SJCRH30 (cell line): Measurements from ENCODE around the gene NBPF4. TPM values are rescaled to one million over a fixed set of nuclear protein-coding genes. Genes with fewer than 3 reads are reported as not detected.
"Not testable (repeated sequence)": the region's sequence is repeated elsewhere in the genome, so short reads cannot be mapped to it uniquely, and the experiment has no call there.

ENCODE experiments used
- DNase-seq, 2 experiments: peaks; one replicate each; pipeline ENCODE4 v3.0.0-alpha.2; 2015 to 2020
- H3K27ac ChIP-seq: fragments of 250-450 bp; sonication (Bioruptor Pico); 2 replicates; pipeline ENCODE4 v1.5.1; 2020; ENCODE audit warnings: mild to moderate bottlenecking, moderate library complexity
- H3K27me3 ChIP-seq: fragments of 250-450 bp; sonication (Bioruptor Pico); 2 replicates; pipeline ENCODE4 v1.5.1; 2020; ENCODE audit warnings: mild to moderate bottlenecking, moderate library complexity
- H3K36me3 ChIP-seq: fragments of 250-450 bp; sonication (Bioruptor Pico); 2 replicates; pipeline ENCODE4 v1.5.1; 2020; ENCODE audit warnings: mild to moderate bottlenecking, moderate library complexity
- H3K4me1 ChIP-seq: fragments of 250-450 bp; sonication (Bioruptor Pico); 2 replicates; pipeline ENCODE4 v1.5.1; 2020; ENCODE audit warnings: mild to moderate bottlenecking, moderate library complexity
- H3K4me3 ChIP-seq: fragments of 250-450 bp; sonication (Bioruptor Pico); 2 replicates; pipeline ENCODE4 v1.5.1; 2020; ENCODE audit warnings: mild to moderate bottlenecking, moderate library complexity
- H3K9me3 ChIP-seq: fragments of 250-450 bp; sonication (Bioruptor Pico); replicated peaks from 2 replicates; pipeline ENCODE4 v1.5.1; 2020; ENCODE audit warnings: mild to moderate bottlenecking, moderate library complexity
- total RNA-seq: library from RNA; depleted of rRNA; stranded (reverse); fragments of >200 nt; shearing (Covaris generic); gene quantifications from 2 replicates; pipeline ENCODE4 v1.2.3, GENCODE V29; 2014; rRNA removed

Gene NBPF4, protein sequence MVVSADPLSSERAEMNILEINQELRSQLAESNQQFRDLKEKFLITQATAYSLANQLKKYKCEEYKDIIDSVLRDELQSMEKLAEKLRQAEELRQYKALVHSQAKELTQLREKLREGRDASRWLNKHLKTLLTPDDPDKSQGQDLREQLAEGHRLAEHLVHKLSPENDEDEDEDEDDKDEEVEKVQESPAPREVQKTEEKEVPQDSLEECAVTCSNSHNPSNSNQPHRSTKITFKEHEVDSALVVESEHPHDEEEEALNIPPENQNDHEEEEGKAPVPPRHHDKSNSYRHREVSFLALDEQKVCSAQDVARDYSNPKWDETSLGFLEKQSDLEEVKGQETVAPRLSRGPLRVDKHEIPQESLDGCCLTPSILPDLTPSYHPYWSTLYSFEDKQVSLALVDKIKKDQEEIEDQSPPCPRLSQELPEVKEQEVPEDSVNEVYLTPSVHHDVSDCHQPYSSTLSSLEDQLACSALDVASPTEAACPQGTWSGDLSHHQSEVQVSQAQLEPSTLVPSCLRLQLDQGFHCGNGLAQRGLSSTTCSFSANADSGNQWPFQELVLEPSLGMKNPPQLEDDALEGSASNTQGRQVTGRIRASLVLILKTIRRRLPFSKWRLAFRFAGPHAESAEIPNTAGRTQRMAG
- 1.2 and 1.4 TPM in 2 replicates for total RNA-seq

DNA sequence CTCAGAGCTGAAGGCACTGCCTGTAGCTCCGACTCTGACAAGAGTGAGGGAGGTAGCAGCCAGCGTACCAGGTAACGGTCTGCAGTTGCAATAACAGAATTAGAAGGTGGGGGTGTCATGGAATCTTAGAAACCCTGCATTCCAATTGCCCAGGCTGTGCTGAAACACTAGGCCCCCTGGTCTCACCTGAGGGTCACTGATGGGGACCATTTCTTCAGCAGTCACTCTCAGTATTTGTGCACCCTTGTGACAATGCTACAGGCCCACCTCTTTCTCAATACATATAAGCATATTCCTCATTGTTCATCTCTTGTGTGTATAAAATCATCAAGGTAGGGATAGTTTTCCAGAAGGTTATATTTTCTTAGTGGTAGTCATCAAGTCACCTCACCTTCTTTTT is at the start of gene NBPF4:
TSS of gene NBPF4 (minus strand) at position 101 of the 400 bp plus-strand sequence. CDS start 315 bp downstream, outside the sequence.
- not testable (repeated sequence) for H3K27me3 ChIP-seq, H3K36me3 ChIP-seq, H3K4me3 ChIP-seq, DNase-seq, H3K9me3 ChIP-seq, H3K27ac ChIP-seq, H3K4me1 ChIP-seq

DNA sequence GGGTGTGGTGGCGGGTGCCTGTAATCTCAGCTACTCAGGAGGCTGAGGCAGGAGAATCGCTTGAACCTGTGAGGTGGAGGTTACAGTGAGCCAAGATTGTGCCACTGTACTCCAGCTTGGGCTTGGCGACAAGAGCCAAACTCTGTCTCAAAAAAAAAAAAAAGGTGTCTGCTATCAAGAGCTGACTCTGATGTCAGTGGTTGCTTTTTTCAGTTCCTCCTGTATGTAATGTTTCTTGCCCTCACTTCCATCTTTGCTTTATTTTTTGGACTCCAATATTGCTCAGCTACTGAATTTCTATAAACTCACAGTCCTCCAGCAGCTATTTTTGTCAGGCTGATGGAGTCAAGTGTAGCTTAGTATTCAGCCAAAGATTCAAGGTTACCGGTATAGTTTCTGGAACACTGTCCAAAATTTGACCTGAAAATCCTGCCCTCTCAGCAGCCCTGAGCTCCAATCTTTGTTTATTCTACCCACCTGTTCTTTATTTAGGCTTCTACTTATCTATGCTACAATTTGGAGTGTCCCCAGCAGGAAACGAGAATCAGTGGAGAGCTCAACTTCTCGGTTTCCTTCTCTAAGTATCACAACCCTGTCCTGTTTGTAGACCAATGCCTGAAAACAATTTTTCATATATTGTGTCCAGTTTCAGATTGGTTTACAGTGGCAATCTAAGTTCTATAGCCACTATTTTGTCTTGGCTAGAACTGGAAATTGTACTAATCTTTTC is 38.8 kb upstream of the NBPF4 start:
- not testable (repeated sequence) for H3K9me3 ChIP-seq, H3K4me1 ChIP-seq, H3K27me3 ChIP-seq, H3K36me3 ChIP-seq, DNase-seq, H3K4me3 ChIP-seq, H3K27ac ChIP-seq

DNA sequence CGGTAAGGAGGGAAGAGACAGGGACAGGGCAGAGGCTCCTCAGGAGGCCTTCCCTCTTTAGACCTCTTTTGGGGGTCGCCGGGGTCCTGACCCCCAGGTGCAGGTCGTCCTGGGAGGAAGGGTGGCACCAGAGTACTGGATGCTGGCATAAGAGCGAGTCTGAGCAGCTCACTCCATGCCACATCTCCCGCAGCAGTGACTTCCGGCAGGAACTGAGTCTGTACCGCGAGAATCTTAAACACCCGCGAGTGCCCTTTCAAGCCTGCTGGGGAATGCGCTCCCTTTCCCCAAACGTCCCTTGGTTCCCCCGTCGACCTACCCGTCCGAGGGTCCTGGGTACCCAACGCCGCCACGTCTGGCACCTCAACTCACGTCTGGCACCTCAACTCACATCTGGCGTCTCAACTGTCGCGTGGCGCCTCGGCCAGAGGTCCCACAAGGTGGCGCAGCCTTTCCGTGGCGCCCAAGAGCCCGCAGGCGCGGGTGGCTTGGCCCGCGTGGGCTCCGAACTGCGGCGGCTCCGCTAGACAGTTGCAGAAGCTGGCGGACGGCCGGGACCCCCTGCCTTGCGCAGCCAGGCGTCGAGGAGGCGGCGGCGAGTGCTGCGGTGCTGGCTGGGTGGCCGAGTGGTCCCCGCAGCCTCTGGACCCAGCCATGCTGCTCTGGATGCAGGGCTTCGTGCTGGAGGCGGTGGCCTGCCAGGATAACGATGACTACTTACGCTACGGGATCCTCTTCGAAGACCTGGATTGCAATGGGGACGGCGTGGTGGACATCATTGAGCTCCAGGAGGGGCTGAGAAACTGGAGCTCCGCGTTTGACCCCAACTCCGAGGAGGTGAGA is 28.8 kb upstream of the NBPF4 start:
- H3K27me3 ChIP-seq, H3K27ac ChIP-seq, H3K4me3 ChIP-seq, H3K4me1 ChIP-seq, DNase-seq, H3K36me3 ChIP-seq, H3K9me3 ChIP-seq: not testable (repeated sequence)

DNA sequence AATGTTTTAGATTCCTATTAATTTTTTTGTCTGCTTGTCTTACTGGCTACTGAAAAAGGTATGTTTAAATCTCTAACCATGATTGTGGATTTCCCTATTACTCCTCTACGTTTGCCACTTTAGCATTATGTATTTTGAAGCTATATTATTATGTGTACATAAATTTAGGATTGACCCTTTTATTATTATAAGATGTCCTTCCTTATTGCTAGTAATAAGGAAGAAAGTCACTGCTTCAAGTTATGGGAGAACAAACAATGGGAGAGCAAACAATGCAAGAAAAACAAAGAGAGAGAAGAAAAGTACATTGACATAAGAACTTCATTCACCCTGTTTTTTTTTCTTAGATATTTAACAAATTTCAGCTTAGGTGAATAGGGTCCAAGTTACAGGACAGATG is 23.2 kb upstream of the NBPF4 start:
- not testable (repeated sequence) for H3K27ac ChIP-seq, DNase-seq, H3K27me3 ChIP-seq, H3K4me1 ChIP-seq, H3K36me3 ChIP-seq, H3K9me3 ChIP-seq, H3K4me3 ChIP-seq

DNA sequence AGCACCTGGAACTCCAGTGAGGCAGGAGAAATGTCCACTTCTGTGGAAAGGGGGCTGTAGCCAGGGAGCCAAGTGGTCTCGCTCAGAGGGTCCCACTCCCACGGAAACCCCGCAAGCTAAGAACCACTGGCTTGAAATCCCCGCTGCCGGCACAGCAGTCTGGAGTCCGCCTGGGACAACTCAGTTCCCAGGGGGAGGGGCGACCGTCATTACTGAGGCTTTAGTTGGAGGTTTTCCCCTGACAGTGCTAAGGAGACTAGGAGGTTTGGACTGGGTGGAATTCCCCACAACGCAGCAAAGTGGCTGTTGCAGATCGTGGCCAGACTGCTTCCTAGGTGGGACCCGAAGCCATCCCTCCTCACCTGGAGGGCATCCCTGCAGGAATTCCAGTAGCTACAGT is 18.1 kb upstream of the NBPF4 start:
- not testable (repeated sequence) for H3K36me3 ChIP-seq, H3K27me3 ChIP-seq, H3K4me1 ChIP-seq, H3K9me3 ChIP-seq, H3K4me3 ChIP-seq, H3K27ac ChIP-seq, DNase-seq

DNA sequence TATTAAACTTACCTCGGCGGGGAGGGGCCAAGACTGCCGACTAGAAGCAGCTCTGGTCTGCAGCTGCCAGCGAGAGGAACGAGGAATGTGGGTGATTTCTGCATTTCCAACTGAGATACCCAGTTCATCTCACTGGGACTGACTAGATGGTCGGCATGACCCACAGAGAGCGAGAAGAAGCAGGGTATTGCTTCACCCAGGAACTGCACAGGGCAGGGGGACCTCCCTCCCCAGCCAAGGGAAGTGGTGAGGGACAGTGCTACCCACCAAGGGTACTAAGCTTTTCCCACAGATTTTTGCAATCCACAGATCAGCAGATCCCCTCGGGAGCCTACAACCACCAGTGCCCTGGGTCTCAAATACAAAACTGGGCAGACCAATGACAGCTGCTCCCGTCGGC is 17.6 kb upstream of the NBPF4 start:
- not testable (repeated sequence) for H3K9me3 ChIP-seq, H3K36me3 ChIP-seq, H3K4me3 ChIP-seq, H3K4me1 ChIP-seq, H3K27ac ChIP-seq, H3K27me3 ChIP-seq, DNase-seq

- not testable (repeated sequence) for H3K9me3 ChIP-seq, H3K27ac ChIP-seq, H3K4me1 ChIP-seq, H3K36me3 ChIP-seq, DNase-seq, H3K27me3 ChIP-seq, H3K4me3 ChIP-seq
Observed at GRCh38 chr1:108260578-108261259, 16.8 kb upstream of the NBPF4 start.

DNA sequence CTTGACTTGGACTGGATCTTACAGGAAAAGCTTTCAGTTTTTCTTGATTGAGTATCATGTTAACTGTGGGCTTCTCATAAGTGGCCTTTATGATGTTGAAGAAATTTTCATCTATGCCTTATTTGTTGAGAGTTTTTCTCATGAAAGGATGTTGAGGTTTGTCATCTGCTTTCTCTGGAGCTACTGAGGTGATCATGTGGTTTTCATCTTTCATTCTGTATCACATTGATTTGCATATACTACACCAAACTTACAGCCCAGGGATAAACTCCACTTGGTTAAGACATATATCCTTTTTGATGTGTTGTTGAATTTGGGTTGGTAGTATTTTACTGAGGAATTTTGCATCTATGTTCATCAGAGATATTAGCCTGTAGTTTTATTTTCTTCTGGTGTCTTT is 11.6 kb upstream of the NBPF4 start:
- not testable (repeated sequence) for H3K9me3 ChIP-seq, DNase-seq

GRCh38 chr1:108239426-108239825 is 4.5 kb downstream of the NBPF4 start:
- not testable (repeated sequence) for DNase-seq, H3K27ac ChIP-seq, H3K36me3 ChIP-seq, H3K4me1 ChIP-seq, H3K9me3 ChIP-seq, H3K4me3 ChIP-seq, H3K27me3 ChIP-seq

More for the DNA sequence above, 11.6 kb upstream of the NBPF4 start:
- H3K27ac ChIP-seq, H3K27me3 ChIP-seq, H3K4me1 ChIP-seq, H3K4me3 ChIP-seq, H3K36me3 ChIP-seq: not testable (repeated sequence)

DNA sequence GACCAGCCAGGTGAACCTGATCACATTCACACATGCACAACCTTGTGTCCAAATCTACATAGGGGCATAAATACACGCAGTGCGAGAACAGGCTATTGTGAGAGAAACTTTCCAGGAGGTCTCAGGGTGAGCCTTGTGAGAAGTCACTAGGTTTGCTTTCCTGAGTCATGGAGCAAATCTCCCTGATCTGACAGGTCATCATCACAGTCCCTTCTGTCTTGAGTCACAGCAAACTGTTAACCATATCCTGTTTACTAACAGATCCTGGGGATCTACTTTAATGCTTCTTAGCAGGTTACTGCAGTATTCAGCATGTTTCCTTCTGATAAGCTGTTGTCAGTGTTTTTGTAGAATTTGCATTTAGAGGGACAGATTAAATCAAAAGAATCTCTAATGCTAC is 8.6 kb downstream of the NBPF4 start:
- H3K36me3 ChIP-seq, H3K27ac ChIP-seq, H3K4me1 ChIP-seq, H3K27me3 ChIP-seq, DNase-seq, H3K4me3 ChIP-seq, H3K9me3 ChIP-seq: not testable (repeated sequence)

- not testable (repeated sequence) for H3K36me3 ChIP-seq, H3K9me3 ChIP-seq, DNase-seq, H3K4me3 ChIP-seq, H3K4me1 ChIP-seq, H3K27ac ChIP-seq, H3K27me3 ChIP-seq
Observed at GRCh38 chr1:108232183-108232582, 11.7 kb downstream of the NBPF4 start.

DNA sequence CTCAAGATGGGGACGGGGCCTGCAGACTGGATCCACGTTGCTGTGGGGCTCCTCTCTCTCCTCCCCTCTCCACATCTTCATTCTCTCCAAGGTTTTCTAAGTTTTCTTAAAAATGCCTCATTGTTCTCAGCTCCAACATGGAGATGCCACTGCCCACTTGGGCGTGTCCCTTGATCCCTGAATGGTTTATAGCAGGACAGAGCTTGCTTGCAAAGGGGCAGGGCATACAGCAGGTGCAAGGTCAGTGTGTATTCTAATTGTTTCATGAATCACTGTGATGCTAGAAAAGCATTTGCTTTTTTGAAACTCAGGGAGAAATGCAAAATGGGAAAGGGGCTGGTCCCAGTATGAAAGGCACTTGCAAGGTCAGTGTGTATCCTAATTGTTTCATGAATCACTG is 13.9 kb downstream of the NBPF4 start:
- H3K9me3 ChIP-seq, H3K27ac ChIP-seq, H3K4me3 ChIP-seq, DNase-seq, H3K36me3 ChIP-seq, H3K4me1 ChIP-seq, H3K27me3 ChIP-seq: not testable (repeated sequence)

- H3K36me3 ChIP-seq, H3K27me3 ChIP-seq, H3K4me3 ChIP-seq, DNase-seq, H3K9me3 ChIP-seq, H3K4me1 ChIP-seq, H3K27ac ChIP-seq: not testable (repeated sequence)
Observed at GRCh38 chr1:108227772-108228171, 16.1 kb downstream of the NBPF4 start.

DNA sequence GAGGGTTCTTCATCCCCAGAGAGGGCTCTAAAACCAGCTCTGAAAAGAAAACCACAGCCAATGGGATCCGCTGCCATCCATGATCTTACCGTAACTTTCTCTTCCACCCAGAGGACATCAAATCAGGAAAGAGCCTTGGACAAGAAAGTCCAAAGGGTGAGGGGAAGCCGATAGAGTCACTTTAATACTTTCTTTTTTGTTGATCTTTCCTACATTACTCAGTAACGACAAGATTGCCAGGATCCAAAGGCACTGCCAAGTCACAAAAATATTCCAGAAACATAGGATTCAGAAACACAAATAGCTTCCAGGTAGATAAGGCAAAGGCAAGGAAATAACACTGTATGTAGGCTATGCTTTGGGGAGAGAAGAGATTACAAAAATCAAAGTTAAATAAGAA is 17.0 kb downstream of the NBPF4 start:
- H3K9me3 ChIP-seq, H3K27me3 ChIP-seq, H3K4me3 ChIP-seq, H3K36me3 ChIP-seq, H3K27ac ChIP-seq, H3K4me1 ChIP-seq, DNase-seq: not testable (repeated sequence)
